Tibial nerve (tissue), 4 donors: ENCODE data around the gene TAPT1. TPM values are rescaled to one million over a fixed set of nuclear protein-coding genes. Genes with fewer than 3 reads are reported as not detected.
A peak's percentile ranks its signal among the peaks of the same experiment; 100 is the strongest.
"Not testable (repeated sequence)": the region's sequence is repeated elsewhere in the genome, so short reads cannot be mapped to it uniquely, and the experiment has no call there.

Experiments
- DNase-seq, 2 donors: peaks; one replicate each; pipeline ENCODE4 v3.0.0-alpha.2; 2019; ENCODE audit warnings: low spot score in 2 of 2
- H3K27ac ChIP-seq, 4 donors: fragments of 200-600 bp; sonication (generic) in 3 of 4; one replicate each; pipeline ENCODE4 v1.5.1; 2017 to 2019; ENCODE audit warnings: mild to moderate bottlenecking in 1 of 4
- H3K27me3 ChIP-seq, 2 donors: fragments of 200-600 bp; sonication (generic) in 1 of 2; one replicate each; pipeline versions ENCODE4 v1.5.1 to v1.6.0; 2017 to 2019
- H3K36me3 ChIP-seq, 3 donors: fragments of 200-600 bp; sonication (generic); one replicate each; pipeline ENCODE4 v1.5.1; 2018 to 2019
- H3K4me1 ChIP-seq, 4 donors: fragments of 200-600 bp; sonication (generic) in 3 of 4; one replicate each; pipeline ENCODE4 v1.5.1; 2017 to 2019
- H3K4me3 ChIP-seq, 4 donors: fragments of 200-600 bp; sonication (generic) in 3 of 4; one replicate each; pipeline ENCODE4 v1.5.1; 2017 to 2019; ENCODE audit warnings: mild to moderate bottlenecking in 1 of 4, moderate library complexity in 1 of 4
- H3K9me3 ChIP-seq, 4 donors: fragments of 200-600 bp; sonication (generic) in 3 of 4; one replicate each; pipeline ENCODE4 v1.5.1; 2017 to 2019
- CTCF ChIP-seq, 5 experiments: fragments of 200-600 bp in 3 of 5; fragments of 450-650 bp in 2 of 5; sonication (generic) in 3 of 5; IDR thresholded peaks; one replicate each; pipeline ENCODE4 v1.5.1; 2016 to 2019; ENCODE audit warnings: antibody characterized with exemption in 5 of 5, mild to moderate bottlenecking in 3 of 5, moderate library complexity in 2 of 5
- EP300 ChIP-seq, 2 donors: sonication (generic); formaldehyde crosslinking; IDR thresholded peaks; one replicate each; pipeline ENCODE4 v1.6.1; 2017; ENCODE audit warnings: antibody characterized with exemption in 2 of 2, mild to moderate bottlenecking in 1 of 2
- POLR2A ChIP-seq, 2 donors: fragments of 450-650 bp; IDR thresholded peaks; one replicate each; pipeline ENCODE4 v1.6.1; 2017; ENCODE audit warnings: antibody characterized with exemption in 2 of 2, mild to moderate bottlenecking in 2 of 2, moderate library complexity in 2 of 2
- WGBS, 2 donors: methylation state at CpG; one replicate each; pipeline ENCODE4 v1.1.5; 2018; 5-methylcytosine and 5-hydroxymethylcytosine counted together
- total RNA-seq, 4 donors: library from RNA; depleted of rRNA; stranded (reverse); fragments of >200 nt; gene quantifications; one replicate each; pipeline ENCODE4 v1.1.0, GENCODE V29; 2016

The TAPT1 gene
- 10 to 100 TPM; 21.3 to 41.3 (median 37.5) TPM for total RNA-seq

- Histone ChIP-seq H3K27ac (peak within 1 kb of the TSS; percentile 94 to 97 (median 96)), H3K36me3 (no peaks in the 10 kb centered on the region), H3K9me3 (no peaks in the 10 kb centered on the region), H3K4me3 (peak within 1 kb of the TSS; percentile 81 to 92 (median 87)), H3K4me1 (peaks cover 0 to 55% (median 32%) of the 10 kb centered on the region in 4 donors), H3K27me3 (no peaks in the 10 kb centered on the region)
- 0 to 1% methylated on average over 18 to 29 of the region's 143 CpGs for WGBS, 2 donors
- TF ChIP-seq CTCF (IDR thresholded peaks at IDR 0.05) (peak in 1 of 5 experiments; percentile 7), POLR2A (IDR thresholded peaks at IDR 0.05) (peak; percentile 30 to 59), EP300 (IDR thresholded peaks at IDR 0.05) (no peak)
- peak; percentile 61 to 69 for DNase-seq
These were observed at the start of gene TAPT1 for GRCh38 chr4:16225863-16226815. TAPT1 (minus strand) TSS chr4:16226471; CDS start chr4:16226457, 14 bp downstream.

- Histone ChIP-seq H3K9me3 (no peaks in the 10 kb centered on the region), H3K36me3 (no peaks in the 10 kb centered on the region), H3K4me1 (peaks cover 0 to 6% (median 0%) of the 10 kb centered on the region in 4 donors), H3K27me3 (no peaks in the 10 kb centered on the region), H3K27ac (no peak overlapping the region), H3K4me3 (no peak overlapping the region)
- 69 to 72% methylated on average over 4 of the region's 4 CpGs for WGBS, 2 donors
- TF ChIP-seq EP300 (IDR thresholded peaks at IDR 0.05) (no peak), CTCF (IDR thresholded peaks at IDR 0.05) (no peak), POLR2A (IDR thresholded peaks at IDR 0.05) (no peak)
- no peak for DNase-seq
These were observed 45.1 kb upstream of the TAPT1 start for GRCh38 chr4:16271411-16271810.

GRCh38 chr4:16270454-16271328, 44.4 kb upstream of the TAPT1 start:
- Histone ChIP-seq H3K36me3 (no peaks in the 10 kb centered on the region), H3K4me3 (no peak overlapping the region), H3K27ac (no peak overlapping the region), H3K27me3 (no peaks in the 10 kb centered on the region), H3K4me1 (peaks cover 0 to 6% (median 0%) of the 10 kb centered on the region in 4 donors), H3K9me3 (no peaks in the 10 kb centered on the region)
- no peak for DNase-seq
- no peak for TF ChIP-seq POLR2A (IDR thresholded peaks at IDR 0.05)
- no peak for TF ChIP-seq EP300 (IDR thresholded peaks at IDR 0.05)
- TF ChIP-seq CTCF (IDR thresholded peaks at IDR 0.05): peak in 1 of 5 experiments; percentile 12
- WGBS, 2 donors: 79 to 80% methylated on average over 6 of the region's 6 CpGs

- not testable (repeated sequence) for H3K9me3 ChIP-seq, H3K27ac ChIP-seq, H3K4me3 ChIP-seq, H3K36me3 ChIP-seq, H3K27me3 ChIP-seq, H3K4me1 ChIP-seq
- peak in 1 of 2 donors; percentile 24 for DNase-seq
- 49 to 57% methylated on average over 4 of the region's 4 CpGs for WGBS, 2 donors
These were observed 43.6 kb upstream of the TAPT1 start for GRCh38 chr4:16269742-16270453.

GRCh38 chr4:16269240-16269639, 43.0 kb upstream of the TAPT1 start:
- no peak for TF ChIP-seq POLR2A (IDR thresholded peaks at IDR 0.05)
- no peak for TF ChIP-seq CTCF (IDR thresholded peaks at IDR 0.05)
- TF ChIP-seq EP300 (IDR thresholded peaks at IDR 0.05): no peak
- H3K36me3 ChIP-seq: no peaks in the 10 kb centered on the region
- H3K27ac ChIP-seq: no peak overlapping the region
- DNase-seq: no peak
- peaks cover 0 to 11% (median 0%) of the 10 kb centered on the region in 4 donors for H3K4me1 ChIP-seq
- no peaks in the 10 kb centered on the region for H3K9me3 ChIP-seq
- no peaks in the 10 kb centered on the region for H3K27me3 ChIP-seq
- 60 to 71% methylated on average over 1 of the region's 1 CpG for WGBS, 2 donors
- H3K4me3 ChIP-seq: no peak overlapping the region
